Cardiac fibroblast (primary cell): ENCODE data around the gene RCOR3.

Experiments used
- DNase-seq, 2 donors: peaks; one replicate each; pipeline versions ENCODE4 v3.0.0 to v3.0.0-alpha.2; 2010; ENCODE audit warnings: low read depth in 2 of 2
- H3K4me3 ChIP-seq, 2 donors: replicated peaks in 1 of 2; 1 replicate in 1 of 2; 2 replicates in 1 of 2; pipeline ENCODE4 v1.5.1; 2011; ENCODE audit warnings: low read depth in 2 of 2, low read length in 2 of 2, mild to moderate bottlenecking in 2 of 2, moderate library complexity in 1 of 2
- CTCF ChIP-seq: IDR thresholded peaks from one replicate; pipeline ENCODE4 v1.5.1; 2011; ENCODE audit warnings: low read depth, mild to moderate bottlenecking, low read length, inconsistent platforms

RCOR3 gene

GRCh38 chr1:211327346-211327921 lies 68.3 kb downstream of the RCOR3 start:
- DNase-seq, result peak; percentile 64 to 71
- H3K4me3 ChIP-seq, result peak overlapping the region; percentile 74 to 78
- TF ChIP-seq CTCF, result no peak

GRCh38 chr1:211328084-211328694 lies 69.0 kb downstream of the RCOR3 start:
- peak overlapping the region in 1 of 2 donors; percentile 74 for H3K4me3 ChIP-seq
- DNase-seq, result no peak
- no peak for TF ChIP-seq CTCF

GRCh38 chr1:211328866-211329475 lies 69.8 kb downstream of the RCOR3 start:
- H3K4me3 ChIP-seq, result no peak overlapping the region
- no peak for TF ChIP-seq CTCF
- DNase-seq, result no peak

- no peak for TF ChIP-seq CTCF
- no peak for DNase-seq
These were observed 70.6 kb downstream of the RCOR3 start for GRCh38 chr1:211329764-211330201.

GRCh38 chr1:211330282-211330936 lies 71.2 kb downstream of the RCOR3 start:
- DNase-seq, result no peak
- H3K4me3 ChIP-seq, result no peak overlapping the region
- TF ChIP-seq CTCF, result no peak

More at GRCh38 chr1:211329764-211330201, 70.6 kb downstream of the RCOR3 start:
- H3K4me3 ChIP-seq, result no peak overlapping the region

- no peak overlapping the region for H3K4me3 ChIP-seq
- no peak for TF ChIP-seq CTCF
- peak in 1 of 2 donors; percentile 33 for DNase-seq
These were observed 72.0 kb downstream of the RCOR3 start for GRCh38 chr1:211331011-211331709.
